Thoracic aorta (tissue), 2 donors: Measurements from ENCODE around the gene POT1. TPM values are rescaled to one million over a fixed set of nuclear protein-coding genes. Genes with fewer than 3 reads are reported as not detected.

ENCODE experiments used
- ATAC-seq: fragments of 150-250 bp; one replicate; pipeline ENCODE4 v1.8.0; 2017; ENCODE audit warnings: low read depth; ENCODE audit not compliant: insufficient number of reproducible peaks, low FRiP score
- DNase-seq: peaks from one replicate; pipeline ENCODE4 v3.0.0-alpha.2; 2020; ENCODE audit warnings: low spot score
- H3K27ac ChIP-seq, 2 donors: fragments of 200-600 bp; sonication (generic); 1 replicate in 1 of 2; 2 replicates in 1 of 2; pipeline ENCODE4 v1.5.1; 2016; ENCODE audit warnings: mild to moderate bottlenecking in 2 of 2, moderate library complexity in 2 of 2
- H3K27me3 ChIP-seq: fragments of 200-600 bp; sonication (generic); replicated peaks from 2 replicates; pipeline ENCODE4 v1.6.0; 2016; ENCODE audit warnings: mild to moderate bottlenecking; ENCODE audit not compliant: insufficient read depth
- H3K36me3 ChIP-seq: fragments of 200-600 bp; sonication (generic); one replicate; pipeline ENCODE4 v1.5.1; 2016
- H3K4me1 ChIP-seq, 2 donors: fragments of 200-600 bp; sonication (generic); 1 replicate in 1 of 2; 2 replicates in 1 of 2; pipeline versions ENCODE4 v1.5.1 to v1.6.0; 2016; ENCODE audit warnings: low read depth in 2 of 2, mild to moderate bottlenecking in 1 of 2; ENCODE audit not compliant: control insufficient read depth in 1 of 2
- H3K4me3 ChIP-seq: fragments of 200-600 bp; sonication (generic); 2 replicates; pipeline ENCODE4 v1.5.1; 2016; ENCODE audit warnings: mild to moderate bottlenecking
- H3K9me3 ChIP-seq: fragments of 200-600 bp; sonication (generic); 2 replicates; pipeline ENCODE4 v1.5.1; 2016
- total RNA-seq, 2 donors: library from RNA; depleted of rRNA; stranded (reverse); fragments of >200 nt; gene quantifications; one replicate each; pipeline versions ENCODE4 v1.1.0 to v1.2.3, GENCODE V29; 2016
- TF ChIP-seq, protein P1 (sequence below): fragments of 200-600 bp; sonication (generic); IDR thresholded peaks from one replicate; pipeline ENCODE4 v1.5.1; 2019; ENCODE audit warnings: antibody characterized with exemption

Gene POT1
- total RNA-seq, 2 donors from 2014 or later: 18.9 to 23.4 TPM

DNA sequence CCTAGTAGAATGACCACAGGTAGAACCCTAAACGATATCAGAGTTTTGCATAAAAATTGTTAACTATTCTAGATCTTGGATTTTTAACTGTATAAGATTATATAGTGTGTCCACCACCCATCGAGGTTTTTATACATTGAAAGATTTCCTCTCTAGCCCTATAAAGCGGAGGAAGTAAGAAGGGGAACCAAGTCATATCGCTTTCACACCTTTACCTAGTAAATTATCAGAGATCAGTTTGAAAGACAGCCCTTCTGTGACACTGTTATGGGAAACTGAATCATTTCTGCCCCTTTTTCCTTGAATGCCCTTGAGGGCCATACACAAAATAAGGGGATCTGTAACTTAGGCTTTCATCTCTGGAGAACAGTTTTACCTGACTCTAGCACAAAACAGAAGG is 155.7 kb downstream of the POT1 start:
- Histone ChIP-seq H3K36me3 (no peaks in the 10 kb centered on the region), H3K4me3 (no peak overlapping the region), H3K27ac (no peak overlapping the region), H3K4me1 (no peaks in the 10 kb centered on the region), H3K9me3 (no peaks in the 10 kb centered on the region), H3K27me3 (no peaks in the 10 kb centered on the region)
- TF ChIP-seq, protein P1, sequence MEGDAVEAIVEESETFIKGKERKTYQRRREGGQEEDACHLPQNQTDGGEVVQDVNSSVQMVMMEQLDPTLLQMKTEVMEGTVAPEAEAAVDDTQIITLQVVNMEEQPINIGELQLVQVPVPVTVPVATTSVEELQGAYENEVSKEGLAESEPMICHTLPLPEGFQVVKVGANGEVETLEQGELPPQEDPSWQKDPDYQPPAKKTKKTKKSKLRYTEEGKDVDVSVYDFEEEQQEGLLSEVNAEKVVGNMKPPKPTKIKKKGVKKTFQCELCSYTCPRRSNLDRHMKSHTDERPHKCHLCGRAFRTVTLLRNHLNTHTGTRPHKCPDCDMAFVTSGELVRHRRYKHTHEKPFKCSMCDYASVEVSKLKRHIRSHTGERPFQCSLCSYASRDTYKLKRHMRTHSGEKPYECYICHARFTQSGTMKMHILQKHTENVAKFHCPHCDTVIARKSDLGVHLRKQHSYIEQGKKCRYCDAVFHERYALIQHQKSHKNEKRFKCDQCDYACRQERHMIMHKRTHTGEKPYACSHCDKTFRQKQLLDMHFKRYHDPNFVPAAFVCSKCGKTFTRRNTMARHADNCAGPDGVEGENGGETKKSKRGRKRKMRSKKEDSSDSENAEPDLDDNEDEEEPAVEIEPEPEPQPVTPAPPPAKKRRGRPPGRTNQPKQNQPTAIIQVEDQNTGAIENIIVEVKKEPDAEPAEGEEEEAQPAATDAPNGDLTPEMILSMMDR: no peak
- DNase-seq (no peak), ATAC-seq (no peak)

DNA sequence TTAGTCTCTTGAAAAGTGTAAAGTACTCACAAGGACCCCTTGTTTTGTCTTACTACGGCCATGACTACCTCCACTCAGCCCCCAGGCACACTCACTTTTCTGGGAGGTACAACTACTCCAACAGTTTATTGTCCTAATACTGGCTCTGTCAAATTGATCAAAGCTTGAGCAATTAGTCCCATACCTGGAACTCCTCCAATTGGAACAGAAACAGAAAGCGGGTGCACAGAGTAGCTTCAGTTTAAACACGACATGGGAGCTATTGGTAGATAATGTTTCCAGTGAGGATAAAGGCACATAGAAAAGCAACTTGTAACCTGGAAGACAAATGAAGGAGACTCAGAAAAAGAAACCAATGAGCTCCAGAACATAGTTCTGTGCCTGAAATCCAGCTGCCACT is 156.3 kb downstream of the POT1 start:
- no peaks in the 10 kb centered on the region for H3K27me3 ChIP-seq
- H3K4me3 ChIP-seq: no peak overlapping the region
- ATAC-seq: no peak
- no peaks in the 10 kb centered on the region for H3K4me1 ChIP-seq
- DNase-seq: no peak
- H3K9me3 ChIP-seq: no peaks in the 10 kb centered on the region
- H3K36me3 ChIP-seq: no peaks in the 10 kb centered on the region
- H3K27ac ChIP-seq: no peak overlapping the region
- TF ChIP-seq, protein P1: no peak

Other genes with a start within 250 kb of the POT1 start
- 1 to 10 TPM in 1 of 2 donors, under 1 TPM in 1; 0.41 to 2.8 TPM for gene GPR37, start 164.0 kb downstream of the POT1 start, total RNA-seq